ENCODE measurements around the gene PXMP2. TPM values are rescaled to one million over a fixed set of nuclear protein-coding genes. Genes with fewer than 3 reads are reported as not detected.
A peak's percentile ranks its signal among the peaks of the same experiment; 100 is the strongest.

Gene PXMP2
- total RNA-seq, 2 donors from 2014 or later = 25.7 to 107 TPM

GRCh38 chr12:132675757-132676432 is 11.5 kb upstream of the PXMP2 start:
- no peak for DNase-seq (ENCODE audit: low spot score)
- Histone ChIP-seq H3K4me1 (replicated peaks) (no peaks in the 10 kb centered on the region), H3K36me3 (peaks cover 2 to 17% of the 10 kb centered on the region in 2 donors), H3K27ac (no peak overlapping the region), H3K4me3 (no peak overlapping the region), H3K9me3 (no peaks in the 10 kb centered on the region), H3K27me3 (replicated peaks; ENCODE audit: insufficient read depth) (no peaks in the 10 kb centered on the region)
- TF ChIP-seq POLR2AphosphoS5 (IDR thresholded peaks at IDR 0.05) = no peak
- no peak for TF ChIP-seq POLR2A (IDR thresholded peaks at IDR 0.05)
- no peak for TF ChIP-seq CTCF (IDR thresholded peaks at IDR 0.05)
- intact Hi-C loops (cut with DNase I) = no loop called here
- 95% methylated on average over 14 of the region's 14 CpGs for WGBS

- intact Hi-C loops (cut with DNase I) = no loop called here
- Histone ChIP-seq H3K27me3 (replicated peaks; ENCODE audit: insufficient read depth) (no peaks in the 10 kb centered on the region), H3K9me3 (no peaks in the 10 kb centered on the region), H3K4me1 (replicated peaks) (no peaks in the 10 kb centered on the region), H3K36me3 (peaks cover 0 to 17% of the 10 kb centered on the region in 2 donors), H3K27ac (no peak overlapping the region), H3K4me3 (no peak overlapping the region)
- no peak for DNase-seq (ENCODE audit: low spot score)
- TF ChIP-seq CTCF (IDR thresholded peaks at IDR 0.05) = no peak
- TF ChIP-seq POLR2AphosphoS5 (IDR thresholded peaks at IDR 0.05) = no peak
- no peak for TF ChIP-seq POLR2A (IDR thresholded peaks at IDR 0.05)
- 92% methylated on average over 9 of the region's 9 CpGs for WGBS
Observed at GRCh38 chr12:132677492-132677891, 9.9 kb upstream of the PXMP2 start.

- TF ChIP-seq POLR2A (IDR thresholded peaks at IDR 0.05) = no peak
- no peak for TF ChIP-seq POLR2AphosphoS5 (IDR thresholded peaks at IDR 0.05)
- TF ChIP-seq CTCF (IDR thresholded peaks at IDR 0.05) = no peak
- 74% methylated on average over 5 of the region's 5 CpGs for WGBS
- no peak overlapping the region for H3K27ac ChIP-seq
- H3K4me1 ChIP-seq (replicated peaks) = no peaks in the 10 kb centered on the region
- no peaks in the 10 kb centered on the region for H3K9me3 ChIP-seq
- no peaks in the 10 kb centered on the region for H3K36me3 ChIP-seq
- no peak overlapping the region for H3K4me3 ChIP-seq
- no peak for DNase-seq (ENCODE audit: low spot score)
- H3K27me3 ChIP-seq (replicated peaks; ENCODE audit: insufficient read depth) = no peaks in the 10 kb centered on the region
- intact Hi-C loops (cut with DNase I) = no loop called here
Observed at GRCh38 chr12:132685400-132685799, 2.0 kb upstream of the PXMP2 start.

GRCh38 chr12:132686825-132687210 is 569 bp upstream of the PXMP2 start:
- intact Hi-C loops (cut with DNase I) = no loop called here
- H3K36me3 ChIP-seq = no peaks in the 10 kb centered on the region
- no peak for DNase-seq (ENCODE audit: low spot score)
- WGBS = 0% methylated on average over 28 of the region's 55 CpGs
- H3K4me1 ChIP-seq (replicated peaks) = no peaks in the 10 kb centered on the region
- peak overlapping the region; percentile 58 to 65 for H3K27ac ChIP-seq
- peak overlapping the region; percentile 68 to 74 for H3K4me3 ChIP-seq
- TF ChIP-seq POLR2AphosphoS5 (IDR thresholded peaks at IDR 0.05) (no peak), POLR2A (IDR thresholded peaks at IDR 0.05) (no peak), CTCF (IDR thresholded peaks at IDR 0.05) (no peak)
- no peaks in the 10 kb centered on the region for H3K9me3 ChIP-seq
- H3K27me3 ChIP-seq (replicated peaks; ENCODE audit: insufficient read depth) = no peaks in the 10 kb centered on the region

GRCh38 chr12:132689227-132689626 is 1.8 kb downstream of the PXMP2 start:
- Histone ChIP-seq H3K4me3 (no peak overlapping the region), H3K36me3 (no peaks in the 10 kb centered on the region), H3K4me1 (replicated peaks) (no peaks in the 10 kb centered on the region), H3K27me3 (replicated peaks; ENCODE audit: insufficient read depth) (no peaks in the 10 kb centered on the region), H3K27ac (no peak overlapping the region), H3K9me3 (no peaks in the 10 kb centered on the region)
- TF ChIP-seq POLR2AphosphoS5 (IDR thresholded peaks at IDR 0.05) (no peak), CTCF (IDR thresholded peaks at IDR 0.05) (no peak), POLR2A (IDR thresholded peaks at IDR 0.05) (no peak)
- WGBS = 67% methylated on average over 18 of the region's 18 CpGs
- DNase-seq (ENCODE audit: low spot score) = no peak
- intact Hi-C loops (cut with DNase I) = no loop called here
